KG1 (cell line): ENCODE results near the gene COL12A1.

Experiments used
- DNase-seq: peaks from one replicate; lab custom pipeline; 2025; lab: John Stamatoyannopoulos, UW

Gene COL12A1

DNA sequence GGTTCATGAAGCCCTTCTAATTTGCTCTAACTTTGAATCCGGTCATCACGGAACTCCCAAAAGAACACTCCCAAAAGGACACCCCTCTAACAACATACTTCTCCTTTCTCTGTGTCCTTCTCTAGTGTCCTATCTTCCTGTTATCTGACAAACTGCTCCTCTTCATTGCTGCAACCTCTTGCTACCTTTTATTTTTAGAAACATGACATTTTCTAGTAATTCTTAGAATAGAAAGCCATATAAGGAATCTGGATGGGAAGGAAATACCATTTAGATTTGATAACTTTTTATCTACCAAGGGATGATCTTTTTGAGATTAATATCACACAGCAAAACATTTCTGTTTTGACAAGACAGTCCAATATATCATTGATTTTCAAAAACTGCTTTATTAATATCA lies 63.1 kb downstream of the COL12A1 start:
- DNase-seq, result no peak

DNA sequence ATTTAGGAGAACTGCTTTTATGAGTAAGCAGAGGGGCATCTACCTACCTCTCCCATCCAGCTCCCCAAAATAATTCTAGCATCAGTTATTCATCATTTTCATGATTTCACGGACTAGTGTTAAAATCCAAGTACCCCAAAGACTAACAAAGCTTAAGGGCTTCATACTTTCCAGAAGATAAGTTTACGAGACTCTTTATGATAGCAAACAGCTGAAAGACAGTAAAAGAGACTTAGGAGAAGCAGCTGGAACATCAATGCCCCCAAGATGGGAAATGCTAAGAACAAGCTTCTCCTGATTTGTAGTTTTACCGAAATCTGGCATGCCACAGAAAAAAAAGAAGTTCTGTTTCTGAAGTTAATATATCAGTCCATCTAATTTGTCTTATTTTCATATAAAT lies 70.0 kb downstream of the COL12A1 start:
- no peak for DNase-seq

- DNase-seq, result no peak
Measured at GRCh38 chr6:75135450-75135849, 70.4 kb downstream of the COL12A1 start.

- no peak for DNase-seq
Measured at GRCh38 chr6:75130784-75131183, 75.1 kb downstream of the COL12A1 start.

DNA sequence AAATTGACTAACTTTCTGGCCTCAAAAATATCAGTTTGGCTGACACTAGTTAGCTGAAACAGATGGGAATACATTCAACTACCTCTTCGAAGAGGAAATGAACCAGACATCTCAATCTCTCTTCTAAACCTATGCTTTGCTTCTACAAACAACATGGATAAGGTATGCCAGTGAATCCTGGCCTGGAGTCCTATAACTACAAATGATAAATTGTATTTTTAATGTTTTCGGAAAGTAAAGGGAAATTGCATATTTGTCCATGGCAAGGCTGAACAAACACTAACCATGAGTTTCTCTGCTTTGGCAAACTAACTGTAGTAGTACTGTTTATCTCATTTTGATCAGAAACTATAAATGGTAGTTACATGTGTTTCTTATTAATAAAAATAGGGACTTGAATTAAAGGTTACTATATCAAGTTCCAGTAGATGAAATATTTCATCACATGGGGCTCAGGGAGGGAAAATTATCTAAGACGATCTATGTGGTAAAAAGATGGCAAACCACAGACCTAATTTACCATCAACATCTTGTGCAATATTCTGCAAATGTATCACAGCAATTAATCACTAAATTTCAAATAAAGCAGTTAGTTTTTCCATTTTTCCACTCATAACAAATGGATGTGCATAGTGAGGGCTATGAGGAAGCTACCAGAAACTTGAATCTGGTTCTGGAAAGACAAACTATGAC lies 76.8 kb downstream of the COL12A1 start:
- DNase-seq, result no peak

DNA sequence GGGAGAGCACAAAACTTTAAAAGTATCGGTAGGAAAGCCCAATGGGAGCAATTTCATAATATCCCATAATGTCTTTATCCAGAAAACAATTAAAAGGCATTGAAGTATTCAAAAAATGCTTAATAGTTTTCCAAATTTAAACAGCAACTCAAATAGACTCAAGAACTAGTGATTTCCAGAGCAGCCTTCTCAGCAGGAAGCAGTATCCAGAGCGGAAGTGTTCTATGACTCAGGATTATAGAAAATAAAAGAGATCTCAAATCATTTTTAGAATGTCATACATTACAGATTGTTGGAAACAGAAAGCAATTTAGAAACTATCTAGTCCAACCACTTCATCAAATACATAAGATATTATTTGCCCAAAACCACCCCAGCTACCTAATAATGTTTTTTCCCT lies 79.3 kb downstream of the COL12A1 start:
- DNase-seq, result no peak

GRCh38 chr6:75124983-75125382 lies 80.9 kb downstream of the COL12A1 start:
- DNase-seq, result no peak

GRCh38 chr6:75124085-75124484 lies 81.8 kb downstream of the COL12A1 start:
- DNase-seq, result no peak

- no peak for DNase-seq
Measured at GRCh38 chr6:75118925-75119515, 86.8 kb downstream of the COL12A1 start.

DNA sequence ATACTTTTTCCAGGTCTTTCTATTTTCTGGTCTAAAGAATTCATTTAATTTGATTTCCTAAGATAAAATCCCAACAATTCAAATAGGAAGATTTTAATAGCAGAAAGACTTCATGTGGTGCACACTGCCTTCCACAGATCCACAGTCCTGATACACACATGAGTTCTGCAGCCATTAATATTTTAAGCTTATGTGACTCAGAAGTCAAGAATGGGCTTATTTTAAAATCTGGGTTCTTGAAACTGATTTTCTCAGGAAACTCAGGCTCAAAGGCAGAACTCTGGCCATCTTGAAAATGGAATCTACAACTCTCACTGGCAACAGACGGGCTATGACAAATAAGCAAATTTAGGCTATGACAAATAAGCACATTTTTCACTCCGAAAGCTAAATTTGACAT lies 88.2 kb downstream of the COL12A1 start:
- no peak for DNase-seq

DNA sequence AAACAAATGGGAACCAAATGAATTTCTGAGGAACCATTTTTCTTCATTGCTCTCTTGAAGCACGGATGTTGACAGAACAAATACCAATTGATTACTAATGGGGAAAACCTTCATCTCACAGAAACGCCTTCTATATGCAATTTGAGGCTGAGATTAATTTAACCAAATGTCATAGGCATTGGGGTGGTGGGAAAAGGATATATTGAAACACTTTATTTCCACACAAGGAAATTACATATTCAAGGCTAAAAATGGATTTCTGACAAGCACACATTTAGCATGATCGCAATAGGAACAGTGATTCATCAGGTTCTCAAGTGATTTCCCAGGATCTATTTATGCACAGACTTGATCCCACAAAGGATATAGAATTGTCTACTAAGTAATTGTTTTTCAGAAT lies 88.9 kb downstream of the COL12A1 start:
- DNase-seq, result no peak

- DNase-seq, result no peak
Measured at GRCh38 chr6:75115481-75115880, 90.4 kb downstream of the COL12A1 start.

DNA sequence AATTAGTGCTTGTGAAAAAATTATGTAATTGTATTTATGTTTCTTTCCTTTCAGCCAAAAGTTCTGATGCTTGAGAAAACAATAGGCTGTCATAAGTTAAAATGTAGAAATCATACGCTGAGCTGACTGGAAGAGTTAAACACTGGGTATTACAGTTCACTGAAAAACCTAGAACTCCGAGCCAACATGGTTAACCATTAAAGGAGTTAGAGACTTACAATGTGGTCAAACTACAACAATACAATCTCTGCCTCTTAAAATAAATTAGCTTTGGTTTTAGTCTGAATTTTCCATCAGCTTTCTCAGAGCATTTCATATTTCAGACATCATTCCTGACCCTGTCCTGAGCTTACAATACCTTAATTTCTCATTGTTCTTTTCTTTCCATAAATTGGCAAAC lies 91.0 kb downstream of the COL12A1 start:
- no peak for DNase-seq

DNA sequence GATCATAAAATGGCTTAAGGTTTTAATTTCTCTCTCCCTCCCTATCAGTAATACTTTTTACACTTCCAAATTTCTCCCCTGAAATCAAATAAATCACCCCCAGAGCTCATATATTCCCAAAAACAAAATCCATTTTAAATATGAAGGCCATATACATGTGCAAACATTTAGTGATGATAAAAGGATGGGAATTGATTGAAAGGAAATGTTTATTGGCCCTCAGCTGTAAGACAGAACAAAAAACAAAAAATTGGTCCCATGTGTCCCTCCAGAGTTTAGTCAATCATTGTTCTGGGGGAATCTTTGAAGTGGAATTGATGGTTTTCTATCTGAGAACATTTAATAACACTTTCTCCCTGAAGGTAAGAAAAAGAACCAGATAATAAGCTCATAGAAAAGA lies 91.7 kb downstream of the COL12A1 start:
- no peak for DNase-seq

GRCh38 chr6:75113446-75113845 lies 92.4 kb downstream of the COL12A1 start:
- DNase-seq, result no peak

DNA sequence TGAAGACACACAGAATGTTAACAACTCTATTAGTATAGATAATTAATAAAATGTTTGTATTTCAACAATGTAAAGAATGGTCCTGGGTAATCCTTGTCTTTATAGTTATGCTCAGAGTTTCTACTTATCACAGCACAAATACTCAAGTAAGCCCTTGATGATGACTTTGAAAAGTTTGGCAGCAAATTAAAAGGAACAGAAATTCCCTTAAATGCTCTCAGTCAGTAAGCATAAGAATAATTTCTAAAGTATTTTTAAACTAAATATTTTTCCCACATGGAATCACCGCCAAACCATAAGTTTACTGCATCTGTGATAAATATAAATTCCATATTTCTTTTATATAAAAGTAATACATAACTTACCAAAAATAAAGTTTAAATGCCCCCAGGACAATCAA lies 96.1 kb downstream of the COL12A1 start:
- no peak for DNase-seq

DNA sequence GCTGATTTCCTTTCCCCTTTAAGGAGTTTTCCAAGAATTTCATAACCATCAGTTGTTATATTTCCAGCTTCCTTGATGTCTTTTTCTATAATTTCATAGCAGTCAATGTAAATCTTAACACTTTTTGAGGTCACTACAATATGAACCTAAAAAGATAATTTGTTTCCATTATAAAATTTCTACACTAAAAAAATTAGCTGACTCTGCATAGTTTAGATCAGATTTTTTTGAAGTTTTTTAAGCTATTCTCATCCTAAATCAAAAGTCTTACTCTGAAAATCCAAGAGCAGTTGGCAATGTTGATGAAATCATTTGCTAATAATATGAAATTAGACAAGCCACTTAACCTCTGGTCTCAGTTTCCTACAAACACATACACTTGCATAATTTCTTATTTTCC lies 96.8 kb downstream of the COL12A1 start:
- DNase-seq, result no peak

GRCh38 chr6:75108333-75108974 lies 97.4 kb downstream of the COL12A1 start:
- DNase-seq, result no peak

- no peak for DNase-seq
Measured at GRCh38 chr6:75107913-75108312, 97.9 kb downstream of the COL12A1 start.

- no peak for DNase-seq
Measured at GRCh38 chr6:75106426-75106825, 99.4 kb downstream of the COL12A1 start.

GRCh38 chr6:75103431-75103830 lies 102.4 kb downstream of the COL12A1 start:
- DNase-seq, result no peak

DNA sequence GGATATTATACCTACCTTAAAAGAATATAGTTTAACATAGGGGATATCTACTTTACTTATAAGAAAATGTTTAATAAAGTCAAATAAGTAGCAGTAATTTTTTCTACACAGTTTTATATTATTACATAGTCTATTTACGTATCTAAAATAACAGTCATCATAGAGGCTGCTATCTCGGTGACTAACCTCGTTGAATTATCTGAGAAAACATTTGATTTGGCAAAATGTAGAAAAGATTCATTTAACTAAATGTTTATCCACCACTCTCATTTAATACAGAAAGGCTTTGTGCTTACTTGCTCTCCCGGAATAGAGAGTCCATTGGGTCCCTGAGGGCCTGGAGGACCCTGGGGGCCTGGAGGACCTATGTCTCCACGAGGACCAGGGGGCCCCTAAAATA lies 103.6 kb downstream of the COL12A1 start:
- DNase-seq, result no peak

GRCh38 chr6:75101896-75102295 lies 104.0 kb downstream of the COL12A1 start:
- no peak for DNase-seq

DNA sequence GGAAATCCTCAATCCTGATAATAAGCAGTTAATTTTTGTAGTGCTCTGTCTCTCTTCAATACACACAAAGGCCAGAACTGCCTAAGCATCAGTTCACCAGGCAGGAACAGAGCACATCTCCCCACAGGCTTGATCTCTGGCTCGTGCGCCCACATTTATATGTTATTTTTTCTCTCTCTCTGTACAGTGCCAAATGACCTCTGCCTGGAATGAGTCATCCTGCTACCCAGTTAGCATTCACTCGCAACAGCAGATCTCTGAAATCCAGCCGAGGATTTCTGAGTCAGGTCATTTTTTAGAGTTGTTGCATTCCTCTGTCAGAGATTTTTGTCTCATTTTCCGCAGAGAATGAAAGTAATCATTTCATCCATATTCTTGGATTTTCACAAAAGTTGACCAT lies 107.1 kb downstream of the COL12A1 start:
- no peak for DNase-seq
